K562 (cell line): ENCODE data around the gene WDR45B. TPM values are rescaled to one million over a fixed set of nuclear protein-coding genes. Genes with fewer than 3 reads are reported as not detected.
A peak's percentile ranks its signal among the peaks of the same experiment; 100 is the strongest.

Experiments
- ATAC-seq: fragments of 200-7000 bp; cut with Tn5 transposase; 3 replicates; pipeline ENCODE4 v1.9.1; 2020; ENCODE audit warnings: moderate library complexity
- BruUV-seq: library from RNA; stranded (reverse); fragments of 400-500 nt; replicated peaks from 2 replicates; lab custom pipeline; 2021; lab: Mats Ljungman, UMichigan
- CTCF ChIA-PET: fragments of 300-600 bp; formaldehyde crosslinking; extraction: SDS; loops from one replicate; lab custom pipeline; 2021; ENCODE audit warnings: low intra/inter-chr PET ratio; lab: Yijun Ruan, JAX
- POLR2A ChIA-PET: fragments of 300-600, 350-650 bp; sonication (Branson Sonifier 250); formaldehyde crosslinking; extraction: SDS; loops from one replicate; lab custom pipeline; 2021; ENCODE audit warnings: antibody characterized with exemption, inconsistent platforms; lab: Yijun Ruan, JAX
- DNase-seq, 4 experiments: peaks; one replicate each; pipeline versions ENCODE4 v3.0.0 to v3.0.0-alpha.2; 2011 to 2018; ENCODE audit warnings: low spot score in 3 of 4, mixed read lengths in 3 of 4; ENCODE audit errors: extremely low read depth in 1 of 4
- FAIRE-seq: peaks from 2 replicates; lab custom pipeline; 2011; peaks lifted over from hg19 to GRCh38; lab: Jason Lieb, UNC
- H2AFZ ChIP-seq: 2 replicates; pipeline ENCODE4 v1.6.0; 2011; ENCODE audit warnings: low read depth, low read length, control low read depth, inconsistent platforms
- H3K27ac ChIP-seq: fragments of 200-600 bp; 3 replicates; pipeline ENCODE4 v1.8.0; 2011; ENCODE audit warnings: low read depth, mild to moderate bottlenecking, control low read depth, inconsistent platforms, low read length, moderate library complexity, mixed read lengths; ENCODE audit errors: extremely low read depth
- H3K27me3 ChIP-seq, 2 experiments: fragments of 300-600 bp in 1 of 2; 2 replicates in 1 of 2; 3 replicates in 1 of 2; pipeline versions ENCODE4 v1.6.0 to v1.8.0; 2011; ENCODE audit warnings: inconsistent platforms in 2 of 2, low read length in 2 of 2, mild to moderate bottlenecking in 1 of 2, mixed read lengths in 1 of 2, moderate library complexity in 1 of 2; ENCODE audit not compliant: control insufficient read depth in 2 of 2, insufficient read depth in 2 of 2
- H3K36me3 ChIP-seq: fragments of 300-600 bp; 3 replicates; pipeline ENCODE4 v1.8.0; 2011; ENCODE audit warnings: mild to moderate bottlenecking, low read length, inconsistent platforms; ENCODE audit not compliant: control insufficient read depth, insufficient read depth
- H3K4me1 ChIP-seq, 2 experiments: fragments of 200-600 bp in 1 of 2; replicated peaks in 1 of 2; 2 replicates in 1 of 2; 3 replicates in 1 of 2; pipeline versions ENCODE4 v1.5.1 to v1.8.0; 2011; ENCODE audit warnings: inconsistent platforms in 2 of 2, low read length in 2 of 2, mild to moderate bottlenecking in 1 of 2, mixed read lengths in 1 of 2, moderate library complexity in 1 of 2; ENCODE audit not compliant: control insufficient read depth in 2 of 2, insufficient read depth in 2 of 2
- H3K4me2 ChIP-seq: 2 replicates; pipeline ENCODE4 v1.6.1; 2011; ENCODE audit warnings: low read length, control low read depth, inconsistent platforms, mixed read lengths; ENCODE audit not compliant: insufficient read depth
- H3K4me3 ChIP-seq: fragments of 200-600 bp; sonication (generic), shearing (Covaris generic); 2 replicates; pipeline ENCODE4 v1.5.1; 2016; ENCODE audit warnings: control low read depth, inconsistent platforms
- H3K79me2 ChIP-seq: fragments of 200-600 bp; 3 replicates; pipeline ENCODE4 v1.8.0; 2011; ENCODE audit warnings: low read length, inconsistent platforms; ENCODE audit not compliant: control insufficient read depth, insufficient read depth
- H3K9ac ChIP-seq, 2 experiments: 2 replicates each; pipeline versions ENCODE4 v1.6.0 to v1.6.1; 2011; ENCODE audit warnings: low read depth in 2 of 2, low read length in 2 of 2, control low read depth in 1 of 2, inconsistent platforms in 1 of 2, mild to moderate bottlenecking in 1 of 2, mixed read lengths in 1 of 2; ENCODE audit not compliant: insufficient read depth in 1 of 2
- H3K9me1 ChIP-seq: one replicate; pipeline ENCODE4 v1.6.0; 2011; ENCODE audit warnings: inconsistent platforms, mild to moderate bottlenecking, low read length, moderate library complexity; ENCODE audit not compliant: control insufficient read depth, insufficient read depth
- H3K9me3 ChIP-seq: replicated peaks from 2 replicates; pipeline ENCODE4 v1.5.1; 2011; ENCODE audit warnings: low read depth, low read length, inconsistent platforms; ENCODE audit not compliant: control insufficient read depth, insufficient read depth
- H4K20me1 ChIP-seq: replicated peaks from 2 replicates; pipeline ENCODE4 v1.6.1; 2011; ENCODE audit warnings: low read length, inconsistent platforms, mixed read lengths; ENCODE audit not compliant: control insufficient read depth, insufficient read depth
- EP300 ChIP-seq: IDR thresholded peaks from 2 replicates; pipeline ENCODE4 v1.6.1; 2012; ENCODE audit warnings: low read length, improper control_type of control experiment
- HEY1 ChIP-seq: fragments of 250-450 bp; sonication (Bioruptor Pico); IDR thresholded peaks from 2 replicates; pipeline ENCODE4 v1.5.0; 2020; ENCODE audit warnings: mild to moderate bottlenecking, moderate library complexity, borderline replicate concordance
- MAFG ChIP-seq: fragments of 450-650 bp; conservative IDR thresholded peaks from 2 replicates; pipeline ENCODE4 v1.6.1; 2016; ENCODE audit warnings: missing genetic modification characterization, missing compliant biosample characterization
- MED1 ChIP-seq: sonication (generic); formaldehyde crosslinking; IDR thresholded peaks from 2 replicates; pipeline ENCODE4 v1.8.1; 2023; ENCODE audit warnings: missing genetic modification reagents, borderline replicate concordance
- MTA1 ChIP-seq: fragments of 450-650 bp; IDR thresholded peaks from 2 replicates; pipeline ENCODE4 v1.6.1; 2017; ENCODE audit warnings: borderline replicate concordance
- RBM14 ChIP-seq: fragments of 200-400 bp; formaldehyde crosslinking; IDR thresholded peaks from 2 replicates; pipeline ENCODE4 v1.6.1; 2018; ENCODE audit warnings: low read depth, mild to moderate bottlenecking, low read length, moderate library complexity, borderline replicate concordance; ENCODE audit not compliant: insufficient read depth
- STAT5B ChIP-seq: fragments of 250-450 bp; sonication (Bioruptor Pico); IDR thresholded peaks from 2 replicates; pipeline ENCODE4 v1.8.0; 2021; ENCODE audit warnings: mild to moderate bottlenecking, inconsistent platforms
- TCF7L2 ChIP-seq: fragments of 150-350 bp; IDR thresholded peaks from 2 replicates; pipeline ENCODE4 v1.6.1; 2016; ENCODE audit warnings: low read depth, mild to moderate bottlenecking, low read length, moderate library complexity
- ZNF140 ChIP-seq: fragments of 250-450 bp; sonication (Bioruptor Pico); IDR thresholded peaks from 2 replicates; pipeline ENCODE4 v1.8.0; 2021; ENCODE audit warnings: moderate library complexity, mild to moderate bottlenecking, inconsistent platforms
- WGBS: fragments of 100-300 bp; shearing (Covaris generic); methylation state at CpG from one replicate; pipeline ENCODE4 v1.1.6; 2016; ENCODE audit warnings: low coverage, mixed read lengths; ENCODE audit not compliant: insufficient coverage; ENCODE audit errors: missing lambda C conversion rate; 5-methylcytosine and 5-hydroxymethylcytosine counted together
- in situ Hi-C: fragments of 300-500 bp; cut with MboI; formaldehyde crosslinking; loops from 4 replicates; pipeline ENCODE4 v1.15.0; 2018; ENCODE audit warnings: inconsistent platforms, mixed read lengths
- intact Hi-C: fragments of 100-400 bp; cut with micrococcal nuclease; formaldehyde crosslinking; loops from 2 replicates; pipeline ENCODE4 v1.14.2; 2022
- polyA plus RNA-seq, 8 experiments: library from polyadenylated mRNA; depleted of rRNA in 4 of 8; stranded (reverse) in 5 of 8; unstranded in 3 of 8; fragments of >200 nt; fragmentation: Nextera tagmentation in 2 of 8; fragmentation: Illumina TruSeq in 1 of 8; extraction: Ambion mirVana in 2 of 8; extraction: Trizol in 1 of 8; gene quantifications; 2 replicates each; pipeline versions ENCODE4 v1.2.1 to v1.2.3, GENCODE V29; 2011 to 2014; ENCODE audit warnings: inconsistent platforms in 1 of 8, missing spikeins in 1 of 8
- total RNA-seq, 7 experiments: library from RNA; depleted of rRNA in 6 of 7; stranded (reverse); fragments of >200 nt in 6 of 7; fragmentation: Illumina TruSeq in 2 of 7; extraction: Trizol in 2 of 7; gene quantifications; 2 replicates each; pipeline versions ENCODE4 v1.2.1 to v1.2.3, GENCODE V29; 2011 to 2021; ENCODE audit warnings: low replicate concordance in 1 of 7

WDR45B gene
- total and polyA plus RNA-seq, 9 of the 15 experiments (the other 6 are each of a cell fraction or from before 2014, with no cell fraction given): 0.72 to 74.4 (median 35.9) TPM

GRCh38 chr17:82649501-82650261 is 1.4 kb upstream of the WDR45B start:
- no peak for TF ChIP-seq EP300
- TF ChIP-seq STAT5B (CRISPR knock-in tag): no peak
- TF ChIP-seq MAFG (tag): no peak
- TF ChIP-seq ZNF140: no peak
- TF ChIP-seq TCF7L2: no peak
- no peak for TF ChIP-seq MTA1
- TF ChIP-seq MED1 (CRISPR knock-in tag): no peak
- no peak for TF ChIP-seq RBM14
- TF ChIP-seq HEY1 (CRISPR knock-in tag): no peak
- H3K79me2 ChIP-seq: peaks cover 36% of the 10 kb centered on the region
- no peak for ATAC-seq
- in situ Hi-C loops: no loop called here
- H3K9ac ChIP-seq: peak overlapping the region in 1 of 2 experiments; percentile 23; a peak in 1 of 4 replicates
- H2AFZ ChIP-seq: no peak overlapping the region
- no peak overlapping the region for H3K27ac ChIP-seq
- peaks cover 11% of the 10 kb centered on the region; the same call in 1 of the 2 replicates for H4K20me1 ChIP-seq
- H3K4me3 ChIP-seq: no peak overlapping the region
- H3K4me2 ChIP-seq: no peak overlapping the region
- intact Hi-C loops: no loop called here
- no peak for FAIRE-seq
- no peak for DNase-seq
- WGBS: 83% methylated on average over 17 of the region's 22 CpGs
- POLR2A ChIA-PET: interaction anchor here (0.5 kb wide), 1 partner anchor 494 kb away, joined by 3 read pairs; no protein-coding TSS in a partner anchor
- H3K27me3 ChIP-seq: no peaks in the 10 kb centered on the region
- H3K36me3 ChIP-seq: peaks cover 12% of the 10 kb centered on the region
- CTCF ChIA-PET: no interaction called here
- H3K9me1 ChIP-seq: peaks cover under 1% of the 10 kb centered on the region
- no peaks in the 10 kb centered on the region for H3K9me3 ChIP-seq
- no TSS peak for BruUV-seq
- peaks cover 11 to 45% of the 10 kb centered on the region in 2 experiments; a peak in 4 of 5 replicates for H3K4me1 ChIP-seq
